ENCODE data around the gene PICK1.
"Not testable (repeated sequence)": the region's sequence is repeated elsewhere in the genome, so short reads cannot be mapped to it uniquely, and the experiment has no call there.

PICK1 gene

DNA sequence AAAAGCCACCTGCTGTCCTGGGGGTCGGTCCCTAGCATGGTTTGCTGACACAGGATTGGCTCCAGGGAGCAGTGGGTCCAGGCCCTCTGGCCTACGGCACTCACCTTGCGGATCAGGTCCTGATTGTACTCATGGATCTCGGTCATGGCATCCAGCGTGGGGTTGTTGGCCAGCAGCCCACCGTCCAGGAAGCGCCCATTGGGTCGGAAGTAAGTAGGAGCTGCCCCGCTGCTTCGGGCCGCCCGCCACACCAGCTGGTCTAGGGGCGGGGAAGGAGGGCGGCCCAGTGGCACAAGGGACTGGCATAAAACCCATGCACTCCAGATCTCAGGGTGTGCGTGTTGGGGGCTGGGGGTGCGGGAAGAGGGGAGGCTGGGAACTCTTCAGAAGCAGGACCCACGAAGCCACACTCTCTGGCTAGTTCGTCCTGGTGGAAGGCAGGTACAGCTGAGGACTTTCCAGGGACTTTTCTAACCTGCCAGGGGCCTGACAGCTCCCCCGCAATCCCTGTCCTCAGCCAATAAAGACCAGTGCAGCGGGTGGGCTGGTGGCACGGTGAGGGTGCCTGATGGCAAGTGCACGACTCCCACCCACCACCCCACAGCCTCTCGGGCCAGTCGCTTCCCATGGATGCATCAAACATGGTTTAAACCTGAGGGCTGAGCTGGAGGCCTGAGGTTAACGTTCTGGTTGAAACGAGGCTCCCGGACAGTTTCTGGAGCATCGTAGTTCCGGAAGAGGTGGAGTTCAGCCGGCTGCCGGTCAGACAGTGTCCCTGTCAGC is 58.4 kb downstream of the PICK1 start:
- no peak for DNase-seq (ENCODE audit: low spot score)

- DNase-seq (ENCODE audit: low spot score) = not testable (repeated sequence)
Observed at GRCh38 chr22:38117556-38117955, 60.4 kb downstream of the PICK1 start.

GRCh38 chr22:38118182-38118581 is 61.0 kb downstream of the PICK1 start:
- DNase-seq (ENCODE audit: low spot score) = no peak

DNA sequence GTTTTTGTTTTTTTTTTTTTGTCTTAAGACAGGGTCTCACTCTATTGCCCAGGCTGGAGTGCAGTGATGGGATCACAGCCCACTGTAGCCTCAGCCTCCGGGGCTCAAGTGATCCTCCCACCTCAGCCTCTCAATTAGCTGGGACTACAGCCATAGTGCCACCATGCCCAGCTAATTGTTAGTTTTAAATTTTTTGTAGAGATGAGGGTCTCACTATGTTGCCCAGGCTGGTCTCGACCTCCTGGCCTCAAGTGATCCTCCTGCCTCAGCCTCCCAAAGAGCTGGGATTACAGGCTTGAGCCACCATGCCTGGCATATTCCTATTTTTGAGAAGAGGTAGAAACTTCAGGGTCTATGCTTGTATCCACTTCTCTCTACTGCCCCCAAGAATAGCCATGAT is 61.5 kb downstream of the PICK1 start:
- DNase-seq (ENCODE audit: low spot score) = not testable (repeated sequence)

DNA sequence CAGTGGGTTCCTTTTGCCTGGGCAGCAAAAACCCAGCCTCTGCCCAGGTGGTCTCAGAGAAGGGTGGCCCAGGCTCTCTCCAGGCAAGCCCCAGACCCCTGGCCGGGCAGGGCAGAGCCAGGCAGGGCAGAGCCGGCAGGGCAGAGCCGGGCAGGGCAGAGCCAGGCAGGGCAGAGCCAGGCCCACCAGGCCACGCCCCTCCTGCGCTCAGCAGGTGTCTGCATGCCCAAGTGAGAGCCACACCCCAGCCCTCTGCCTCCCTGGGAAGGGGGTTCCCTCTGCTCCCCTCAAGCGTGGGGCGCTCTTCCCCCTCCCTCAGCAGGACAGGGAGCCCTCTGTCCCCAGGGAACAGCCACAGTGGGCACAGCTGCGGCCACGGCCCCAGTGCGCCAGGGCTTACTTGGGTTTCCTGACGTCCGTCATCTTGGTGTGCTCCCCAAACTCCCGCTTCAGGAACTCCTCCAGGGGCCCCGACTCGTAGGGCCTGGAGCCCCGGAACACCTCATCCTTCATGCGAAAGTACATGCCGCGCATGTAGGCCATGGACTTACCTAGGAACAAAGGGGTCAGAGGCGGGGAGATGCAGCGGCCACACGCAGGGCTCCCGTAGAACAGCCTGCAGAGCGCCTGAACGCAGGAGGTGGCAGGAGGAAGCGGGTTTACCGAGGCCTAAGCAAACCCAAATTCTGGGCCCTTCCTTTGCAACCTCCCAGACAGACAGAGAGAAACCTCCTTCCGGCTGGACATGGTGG is 63.3 kb downstream of the PICK1 start:
- DNase-seq (ENCODE audit: low spot score) = no peak

DNA sequence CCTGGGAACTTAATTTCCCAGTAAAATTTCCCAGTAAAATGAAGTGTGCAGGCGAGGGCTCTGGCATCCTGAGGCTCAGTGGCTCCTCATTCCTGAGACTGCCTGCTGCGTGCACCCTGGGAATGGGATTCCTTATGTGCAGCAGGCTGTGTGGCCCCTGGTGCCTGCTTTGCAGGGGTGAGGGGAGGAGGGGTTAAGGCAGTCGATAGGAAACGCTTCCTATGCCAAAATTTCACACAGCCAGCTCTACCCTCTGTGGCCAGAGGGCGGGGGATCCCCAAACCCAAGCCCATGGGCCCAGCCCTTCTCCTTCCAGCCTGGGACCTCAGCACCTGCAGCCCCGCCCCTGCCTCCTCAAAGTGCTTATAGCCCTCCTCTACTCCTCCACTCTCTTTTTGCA is 65.4 kb downstream of the PICK1 start:
- no peak for DNase-seq (ENCODE audit: low spot score)

DNA sequence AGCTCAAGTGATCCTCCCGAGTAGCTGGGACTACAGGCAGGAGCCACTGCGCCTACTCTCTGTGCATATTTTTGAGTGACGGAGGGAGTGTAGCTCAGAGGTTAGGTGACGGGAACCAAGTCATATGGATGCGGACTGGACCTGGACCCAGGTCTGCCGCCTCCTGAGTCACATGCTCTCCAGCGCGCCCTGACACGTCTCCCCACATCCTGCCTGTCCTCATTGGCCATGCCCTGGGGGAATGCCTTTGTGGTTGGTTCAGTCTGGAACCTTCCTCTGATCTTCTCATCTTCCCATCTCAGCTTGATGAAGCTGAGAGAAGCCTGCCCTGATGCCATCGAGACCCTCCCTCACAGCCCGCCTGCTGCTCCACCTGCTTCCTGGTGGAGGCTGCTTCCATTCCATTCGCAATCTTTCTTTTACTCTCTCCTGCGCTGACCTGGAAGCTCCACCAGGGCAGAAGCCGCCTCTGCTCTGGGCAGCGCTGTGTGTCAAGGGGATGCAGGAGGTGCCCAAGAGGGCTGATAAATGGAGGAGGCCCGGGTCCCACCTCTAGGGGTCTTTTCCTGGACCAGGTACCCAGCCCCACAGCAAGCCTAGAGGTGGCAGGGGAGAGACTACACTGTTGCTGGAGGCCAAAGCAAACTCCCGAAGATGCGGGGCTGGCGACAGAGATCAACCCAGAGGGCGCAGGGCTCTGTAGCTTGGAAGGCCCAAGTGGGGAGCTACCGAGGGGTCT is 67.2 kb downstream of the PICK1 start:
- no peak for DNase-seq (ENCODE audit: low spot score)

DNA sequence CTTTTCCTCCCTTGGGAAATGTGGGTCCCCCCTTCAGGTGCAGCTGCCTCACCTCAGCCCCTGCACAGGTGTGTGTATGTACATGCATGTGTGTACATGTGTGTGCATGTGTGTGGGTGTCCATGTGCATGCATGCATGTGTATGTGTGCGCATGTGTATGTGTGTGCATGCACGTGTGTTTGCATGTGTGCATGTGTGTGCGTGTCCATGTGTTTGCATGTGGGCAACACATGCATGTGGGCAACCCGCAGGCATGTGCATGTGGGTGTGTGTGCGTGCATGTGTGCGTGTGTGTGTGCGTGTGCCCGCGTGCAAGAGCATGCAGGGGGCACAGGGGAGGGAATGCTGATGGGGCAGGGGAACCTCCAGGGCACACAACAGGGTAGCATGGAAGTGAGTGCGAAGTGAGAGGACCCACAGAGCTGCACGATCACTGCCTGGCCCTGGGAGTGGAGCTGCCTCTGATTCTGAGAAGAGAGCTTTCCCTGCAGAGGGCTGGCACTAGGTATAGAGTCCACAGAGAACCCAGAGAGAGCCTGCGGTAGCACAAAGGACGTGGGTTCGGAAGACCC is 67.9 kb downstream of the PICK1 start:
- DNase-seq (ENCODE audit: low spot score) = no peak

All from hepatic stellate cell (primary cell).